ENCODE results near the gene TNFRSF4.

DNA sequence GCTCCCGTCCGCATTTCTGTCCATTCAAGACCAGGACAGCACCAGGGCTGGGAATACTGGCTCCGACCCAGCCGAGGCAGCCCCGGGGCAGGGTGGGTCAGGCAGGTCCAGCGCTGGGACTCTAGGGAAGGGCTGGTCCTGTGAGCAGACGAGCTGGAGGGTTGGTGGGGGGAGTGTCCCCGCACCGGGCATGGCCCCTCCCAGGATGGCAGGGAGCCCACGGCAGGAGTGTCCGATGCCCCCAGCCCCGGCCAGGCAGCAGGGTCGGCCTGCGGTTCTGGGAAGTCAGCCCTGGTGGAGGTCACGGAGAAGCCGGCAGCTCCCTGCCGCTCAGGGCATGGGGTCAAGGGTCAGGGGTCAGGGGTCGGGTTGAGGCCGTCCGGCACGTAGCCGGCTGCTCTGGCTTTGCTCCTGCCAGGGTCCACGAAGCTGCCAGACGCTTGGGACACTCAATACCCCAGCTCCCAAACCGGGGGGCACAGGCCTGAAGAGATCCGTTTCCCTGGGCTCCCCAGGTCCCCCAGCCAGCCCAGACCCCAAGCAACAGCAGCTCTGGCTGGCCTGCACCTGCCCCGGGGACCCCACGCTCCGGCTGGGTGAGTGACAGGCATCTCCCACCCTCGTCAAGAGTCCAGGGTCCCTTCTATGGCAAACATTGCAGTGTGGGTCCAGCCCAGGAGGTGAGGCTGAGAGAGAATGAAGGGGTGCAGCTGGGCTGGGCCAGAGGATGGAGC, 25.8 kb upstream of the TNFRSF4 start:
- TF ChIP-seq, protein P1, sequence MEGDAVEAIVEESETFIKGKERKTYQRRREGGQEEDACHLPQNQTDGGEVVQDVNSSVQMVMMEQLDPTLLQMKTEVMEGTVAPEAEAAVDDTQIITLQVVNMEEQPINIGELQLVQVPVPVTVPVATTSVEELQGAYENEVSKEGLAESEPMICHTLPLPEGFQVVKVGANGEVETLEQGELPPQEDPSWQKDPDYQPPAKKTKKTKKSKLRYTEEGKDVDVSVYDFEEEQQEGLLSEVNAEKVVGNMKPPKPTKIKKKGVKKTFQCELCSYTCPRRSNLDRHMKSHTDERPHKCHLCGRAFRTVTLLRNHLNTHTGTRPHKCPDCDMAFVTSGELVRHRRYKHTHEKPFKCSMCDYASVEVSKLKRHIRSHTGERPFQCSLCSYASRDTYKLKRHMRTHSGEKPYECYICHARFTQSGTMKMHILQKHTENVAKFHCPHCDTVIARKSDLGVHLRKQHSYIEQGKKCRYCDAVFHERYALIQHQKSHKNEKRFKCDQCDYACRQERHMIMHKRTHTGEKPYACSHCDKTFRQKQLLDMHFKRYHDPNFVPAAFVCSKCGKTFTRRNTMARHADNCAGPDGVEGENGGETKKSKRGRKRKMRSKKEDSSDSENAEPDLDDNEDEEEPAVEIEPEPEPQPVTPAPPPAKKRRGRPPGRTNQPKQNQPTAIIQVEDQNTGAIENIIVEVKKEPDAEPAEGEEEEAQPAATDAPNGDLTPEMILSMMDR (IDR thresholded peaks at IDR 0.05; ENCODE audit: low read length), result no peak
- no peak for TF ChIP-seq EZH2 (IDR thresholded peaks at IDR 0.05; ENCODE audit: borderline replicate concordance, low read length)

All from OCI-LY1 (cell line).